Neural crest cell (in vitro differentiated cells): ENCODE measurements around the gene BTD. TPM values are rescaled to one million over a fixed set of nuclear protein-coding genes. Genes with fewer than 3 reads are reported as not detected.

Source experiments
- DNase-seq: peaks from one replicate; pipeline ENCODE4 v3.0.0; 2021; ENCODE audit warnings: low read depth, mixed read lengths, low spot score
- H3K27ac Mint-ChIP-seq: one replicate; pipeline ENCODE4 v1.8.0; 2021; ENCODE audit warnings: mild to moderate bottlenecking, mixed read lengths; ENCODE audit not compliant: unreplicated experiment
- H3K27me3 Mint-ChIP-seq: 2 replicates; pipeline ENCODE4 v1.8.0; 2021; ENCODE audit warnings: low read depth, mild to moderate bottlenecking, mixed read lengths
- H3K36me3 Mint-ChIP-seq: 2 replicates; pipeline ENCODE4 v1.8.0; 2021; ENCODE audit warnings: low read depth, mild to moderate bottlenecking, mixed read lengths
- H3K4me1 Mint-ChIP-seq: 2 replicates; pipeline ENCODE4 v1.8.0; 2021; ENCODE audit warnings: mixed read lengths
- H3K4me3 Mint-ChIP-seq: one replicate; pipeline ENCODE4 v1.8.0; 2021; ENCODE audit warnings: mild to moderate bottlenecking, mixed read lengths
- H3K9me3 Mint-ChIP-seq: 2 replicates; pipeline ENCODE4 v1.8.0; 2021; ENCODE audit warnings: mixed read lengths
- CTCF ChIP-seq: fragments of 200-600 bp; sonication (generic); conservative IDR thresholded peaks from 2 replicates; pipeline ENCODE4 v1.5.0; 2021; ENCODE audit warnings: antibody characterized with exemption, mild to moderate bottlenecking
- total RNA-seq: library from RNA; stranded (reverse); gene quantifications from 2 replicates; pipeline ENCODE4 v1.2.1, GENCODE V29; 2021

BTD gene
- total RNA-seq, 1 donor from 2014 or later = 5.8 TPM

- H3K9me3 Mint-ChIP-seq = peaks cover 7% of the 10 kb centered on the region
- H3K27me3 Mint-ChIP-seq = no peaks in the 10 kb centered on the region
- peaks cover 12% of the 10 kb centered on the region for H3K36me3 Mint-ChIP-seq
- H3K4me1 Mint-ChIP-seq = peaks cover 16% of the 10 kb centered on the region
- no peak overlapping the region for H3K27ac Mint-ChIP-seq
- no peak for TF ChIP-seq CTCF
- peak overlapping the region; percentile 19 for H3K4me3 Mint-ChIP-seq
- DNase-seq = no peak
Observed at GRCh38 chr3:15606434-15606891, 4.9 kb downstream of the BTD start.

- Mint-ChIP-seq H3K4me3 (no peak overlapping the region), H3K27me3 (no peaks in the 10 kb centered on the region)
- DNase-seq = no peak
Observed at GRCh38 chr3:15610082-15610759, 8.7 kb downstream of the BTD start.

GRCh38 chr3:15611018-15611417, 9.5 kb downstream of the BTD start:
- no peaks in the 10 kb centered on the region for H3K36me3 Mint-ChIP-seq
- TF ChIP-seq CTCF = no peak
- DNase-seq = no peak
- H3K27ac Mint-ChIP-seq = no peak overlapping the region
- H3K4me3 Mint-ChIP-seq = no peak overlapping the region
- H3K27me3 Mint-ChIP-seq = no peaks in the 10 kb centered on the region
- H3K9me3 Mint-ChIP-seq = no peaks in the 10 kb centered on the region
- H3K4me1 Mint-ChIP-seq = no peaks in the 10 kb centered on the region

More at GRCh38 chr3:15610082-15610759, 8.7 kb downstream of the BTD start:
- H3K36me3 Mint-ChIP-seq = no peaks in the 10 kb centered on the region
- H3K4me1 Mint-ChIP-seq = no peaks in the 10 kb centered on the region
- TF ChIP-seq CTCF = no peak
- H3K27ac Mint-ChIP-seq = no peak overlapping the region
- no peaks in the 10 kb centered on the region for H3K9me3 Mint-ChIP-seq

- Mint-ChIP-seq H3K4me1 (no peaks in the 10 kb centered on the region), H3K27me3 (no peaks in the 10 kb centered on the region), H3K4me3 (no peak overlapping the region), H3K36me3 (no peaks in the 10 kb centered on the region), H3K27ac (no peak overlapping the region), H3K9me3 (no peaks in the 10 kb centered on the region)
- no peak for DNase-seq
- TF ChIP-seq CTCF = no peak
Observed at GRCh38 chr3:15612001-15612400, 10.5 kb downstream of the BTD start.

GRCh38 chr3:15614958-15615357, 13.4 kb downstream of the BTD start:
- Mint-ChIP-seq H3K27ac (no peak overlapping the region), H3K4me1 (no peaks in the 10 kb centered on the region), H3K36me3 (peaks cover 10% of the 10 kb centered on the region), H3K9me3 (peaks cover 9% of the 10 kb centered on the region), H3K4me3 (no peak overlapping the region), H3K27me3 (no peaks in the 10 kb centered on the region)
- no peak for TF ChIP-seq CTCF
- no peak for DNase-seq
